DMS79 treated with DMSO at 0.1 percent for 48 hours (cell line): ENCODE measurements around the gene DYNC1LI1.
"Not testable (repeated sequence)": the region's sequence is repeated elsewhere in the genome, so short reads cannot be mapped to it uniquely, and the experiment has no call there.

Experiments
- DNase-seq: peaks from one replicate; lab custom pipeline; 2025; lab: John Stamatoyannopoulos, UW

Gene DYNC1LI1

DNA sequence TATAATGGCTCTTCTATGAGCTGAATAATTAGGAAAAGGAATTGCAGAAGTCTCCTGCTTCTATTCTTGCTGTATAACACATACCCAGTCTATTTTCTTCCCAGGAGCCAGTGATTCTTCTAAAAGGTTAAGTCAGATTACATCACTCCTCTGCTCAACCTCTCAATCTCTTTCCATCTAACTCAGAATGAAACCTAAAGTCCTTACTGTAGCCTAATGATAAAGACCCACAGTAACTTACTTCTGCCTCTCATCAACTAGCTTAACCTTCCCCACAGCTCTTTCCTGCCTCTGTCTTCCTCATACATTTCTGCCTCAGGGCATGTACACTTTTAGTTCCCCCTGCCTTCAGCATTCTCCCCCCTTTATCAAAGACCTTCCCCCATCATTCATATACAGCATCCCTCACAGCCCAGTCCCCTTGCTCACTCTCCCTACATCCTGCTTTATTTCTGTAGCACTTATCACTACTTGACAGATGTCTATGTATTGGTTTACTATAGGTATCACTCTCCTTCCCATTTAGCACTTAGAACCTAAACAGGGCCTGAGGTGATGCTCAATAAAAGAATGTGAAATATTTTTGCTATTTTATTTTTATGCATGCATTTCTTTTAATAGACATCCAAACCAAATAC, 39.5 kb downstream of the DYNC1LI1 start:
- DNase-seq, result no peak

DNA sequence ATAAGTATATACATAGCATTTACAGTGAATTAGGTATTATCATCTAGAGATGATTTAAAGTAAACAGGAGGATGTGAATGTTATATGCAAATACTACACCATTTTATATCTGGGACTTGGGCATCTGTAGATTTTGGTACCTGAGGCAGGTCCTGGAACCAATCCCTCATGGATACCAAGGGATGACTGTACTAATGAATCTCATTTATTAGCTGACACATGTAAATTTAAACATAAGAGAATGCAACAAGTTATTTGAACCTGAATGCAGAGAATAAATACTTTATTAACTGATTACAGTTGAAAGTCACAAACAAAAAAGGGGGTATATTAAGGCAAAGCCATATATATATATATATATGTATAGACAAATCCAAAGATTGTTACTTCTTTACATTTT, 44.9 kb downstream of the DYNC1LI1 start:
- no peak for DNase-seq

DNA sequence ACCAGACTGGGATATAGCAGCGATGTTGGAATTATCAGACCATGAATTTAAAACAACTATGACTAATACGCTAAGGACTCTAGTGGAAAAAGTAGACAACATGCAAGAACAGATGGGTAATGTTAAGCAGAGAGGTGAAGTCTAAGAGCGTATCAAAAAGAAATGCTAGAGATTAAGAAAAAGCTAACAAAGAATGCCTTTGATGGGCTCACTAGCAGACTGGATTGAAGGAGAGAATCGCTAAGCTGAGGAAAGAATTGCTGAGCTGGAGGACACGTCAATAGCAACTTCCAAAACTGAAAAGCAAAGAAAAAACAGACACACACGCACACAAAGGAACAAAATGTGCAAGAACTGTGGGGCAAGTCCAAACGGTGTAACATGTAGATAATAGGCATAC, 48.0 kb downstream of the DYNC1LI1 start:
- no peak for DNase-seq

DNA sequence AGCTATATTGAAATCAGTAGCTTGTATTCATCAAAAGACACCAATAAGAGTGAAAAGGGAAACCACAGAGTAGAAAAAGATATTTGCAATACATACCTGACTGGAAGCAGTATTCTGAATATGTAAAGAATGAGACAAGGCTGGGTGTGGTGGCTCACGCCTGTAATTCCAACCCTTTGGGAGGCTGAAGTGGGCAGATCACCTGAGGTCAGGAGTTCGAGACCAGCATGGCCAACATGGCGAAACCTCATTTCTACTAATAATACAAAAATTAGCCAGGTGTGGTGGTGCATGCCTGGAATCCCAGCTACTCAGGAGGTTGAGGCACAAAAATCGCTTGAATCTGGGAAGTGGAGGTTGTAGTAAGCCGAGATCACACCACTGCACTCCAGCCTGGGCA, 51.7 kb downstream of the DYNC1LI1 start:
- not testable (repeated sequence) for DNase-seq

DNA sequence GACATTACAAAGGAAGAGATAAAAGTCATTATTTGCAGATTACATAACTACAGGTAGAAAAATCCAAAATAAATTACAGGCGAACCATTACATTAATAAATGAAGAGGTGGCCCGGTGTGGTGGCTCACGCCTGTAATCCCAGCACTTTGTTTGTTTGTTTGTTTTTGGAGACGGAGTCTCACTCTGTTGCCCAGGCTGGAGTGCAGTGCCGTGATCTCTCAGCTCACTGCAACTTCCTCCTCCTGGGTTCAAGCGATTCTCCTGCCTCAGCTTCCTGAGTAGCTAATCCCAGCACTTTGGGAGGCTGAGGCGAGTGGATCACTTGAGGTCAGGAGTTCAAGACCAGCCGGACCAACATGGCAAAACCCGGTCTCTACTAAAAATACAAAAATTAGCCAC, 53.9 kb downstream of the DYNC1LI1 start:
- DNase-seq, result not testable (repeated sequence)

DNA sequence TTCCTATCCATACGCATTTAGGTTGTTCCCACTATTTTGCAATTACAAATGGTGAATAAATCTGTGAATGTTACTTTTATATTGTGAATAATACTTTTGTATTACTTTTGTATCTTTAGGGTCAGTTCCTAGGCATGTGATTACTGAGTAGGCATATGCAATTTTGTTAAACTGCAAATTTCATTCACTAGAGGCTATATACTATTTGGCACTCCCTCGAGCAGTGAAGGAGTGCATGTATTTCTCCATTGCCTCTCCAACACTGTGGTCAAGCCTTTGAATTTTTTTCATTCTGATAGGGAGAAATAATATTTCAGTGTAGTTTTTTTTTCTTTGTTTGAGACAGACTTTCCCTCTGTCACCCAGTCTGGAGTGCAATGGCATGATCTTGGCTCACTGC, 59.7 kb downstream of the DYNC1LI1 start:
- DNase-seq, result no peak

DNA sequence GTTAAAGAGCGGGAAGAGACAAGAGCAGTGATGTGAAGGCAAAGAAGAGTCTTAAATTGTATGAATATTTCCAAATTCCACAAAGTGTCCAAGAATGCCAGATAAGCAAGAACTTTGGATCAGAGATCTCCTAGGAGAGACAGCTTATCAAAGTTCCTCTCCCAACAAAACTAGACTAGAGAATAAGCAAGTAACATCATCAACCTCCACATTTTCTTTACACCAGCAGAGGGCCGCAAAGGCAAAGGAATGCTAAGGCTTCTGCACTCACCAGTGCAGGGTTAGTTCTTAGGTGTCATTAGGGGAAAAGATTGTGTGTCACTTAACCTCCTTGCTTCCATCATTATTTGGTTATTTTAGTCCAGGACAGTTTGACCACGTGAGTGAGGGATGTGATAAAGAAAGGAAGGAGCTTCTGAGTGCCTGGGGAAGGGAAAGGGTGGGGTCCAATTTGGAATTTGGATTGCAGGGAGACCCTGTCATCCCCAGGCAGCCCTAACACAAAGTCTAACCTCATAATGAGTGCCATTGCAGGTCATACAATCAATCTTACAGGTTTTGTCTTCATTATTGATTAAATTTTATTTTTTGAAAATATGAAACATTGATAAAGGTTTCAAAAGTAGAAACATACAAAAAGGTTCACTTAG, 60.5 kb downstream of the DYNC1LI1 start:
- peak; percentile 30 for DNase-seq

DNA sequence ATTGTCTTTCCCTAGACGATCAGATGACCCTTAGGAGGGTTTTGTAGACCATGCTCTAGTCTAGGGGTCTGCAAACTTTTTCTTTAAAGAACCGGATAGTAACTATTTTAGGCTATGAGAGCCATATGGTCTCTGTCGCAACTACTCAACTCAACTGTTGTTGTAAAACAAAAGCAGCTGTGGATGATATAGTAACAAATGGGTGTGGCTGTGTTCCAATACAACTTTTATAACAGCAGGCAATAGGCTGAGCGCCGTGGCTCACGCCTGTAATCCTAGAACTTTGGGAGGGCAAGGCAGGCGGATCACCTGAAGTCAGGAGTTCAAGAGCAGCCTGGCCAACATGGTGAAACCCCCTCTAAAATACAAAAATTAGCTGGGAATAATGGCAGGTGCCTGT, 61.9 kb downstream of the DYNC1LI1 start:
- DNase-seq, result no peak

DNA sequence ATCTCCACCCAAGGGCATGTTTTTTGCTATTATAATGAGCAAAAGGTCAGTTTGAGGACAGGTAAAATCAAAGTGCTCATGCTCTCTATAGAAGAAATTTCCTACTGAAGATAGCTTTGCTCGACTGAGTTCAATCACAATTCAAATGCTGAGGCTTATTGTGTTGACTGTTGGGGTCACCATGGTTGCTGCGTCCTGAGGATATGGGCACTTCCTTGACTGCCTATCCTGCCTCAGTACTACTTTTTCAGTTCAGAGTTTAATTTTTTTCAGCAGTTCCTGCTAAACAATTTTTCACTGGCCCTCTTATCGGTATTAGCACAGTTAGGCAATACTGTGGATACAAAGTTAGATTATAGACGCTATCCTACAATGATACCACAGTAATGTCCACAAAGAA, 64.2 kb downstream of the DYNC1LI1 start:
- DNase-seq, result no peak

DNA sequence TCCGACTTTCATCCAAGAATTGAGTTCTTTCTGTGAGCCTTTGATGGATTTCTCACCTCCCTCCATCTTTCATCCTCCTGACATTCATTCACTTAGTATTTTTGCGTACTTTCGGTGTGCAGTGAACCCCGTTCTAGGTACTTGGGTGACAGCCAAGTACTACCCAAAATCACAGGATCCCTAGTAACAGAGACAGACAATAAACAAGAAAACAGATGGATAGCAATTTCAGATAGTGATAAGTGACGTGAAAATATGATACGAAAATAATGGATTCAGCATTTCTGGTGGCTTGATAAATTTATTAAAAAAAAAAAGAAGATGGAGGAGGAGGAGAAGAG, 67.7 kb downstream of the DYNC1LI1 start:
- no peak for DNase-seq

DNA sequence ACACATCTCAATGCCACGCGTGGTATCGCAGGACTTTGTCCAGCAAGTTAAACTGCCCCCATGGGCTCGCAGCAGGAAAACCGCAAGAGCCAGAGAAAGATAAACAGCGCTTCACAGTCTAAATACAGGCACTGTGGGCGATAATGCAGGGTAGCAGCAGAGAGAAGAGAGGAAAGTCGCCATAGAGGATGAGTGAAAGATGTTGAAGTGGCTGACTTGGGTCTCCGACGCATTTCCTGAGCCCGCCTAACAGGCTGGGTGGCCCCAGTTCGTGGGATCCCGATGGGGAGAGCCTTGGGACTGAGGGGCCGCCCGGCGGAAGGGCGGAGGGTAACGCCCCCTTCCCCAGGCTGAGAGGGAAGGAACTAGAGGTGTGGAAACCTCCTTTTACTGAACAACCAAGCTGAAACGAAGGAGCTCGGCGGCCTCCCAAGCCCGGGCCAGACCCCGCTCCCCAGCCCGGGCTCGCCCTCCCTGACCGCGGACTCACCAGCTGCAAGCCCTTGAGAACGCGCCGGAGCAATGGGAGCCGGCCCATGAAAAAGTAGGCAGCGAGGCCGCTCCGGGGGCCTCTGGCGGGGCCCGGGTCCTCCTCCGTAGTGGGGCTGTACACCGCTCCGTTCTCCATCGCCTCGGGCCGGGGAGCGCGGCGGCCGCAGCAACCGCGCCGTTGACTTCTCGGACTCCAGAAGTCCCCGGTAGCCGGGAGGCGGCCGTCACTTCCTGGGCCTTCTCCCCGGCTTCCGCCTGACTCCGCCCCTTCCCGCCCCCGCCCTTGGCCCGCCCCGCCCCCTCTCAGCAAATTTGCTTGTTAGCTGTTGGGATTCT, 68.3 kb downstream of the DYNC1LI1 start, which contains the start of gene CMTM6:
TSS of gene CMTM6 (minus strand) at position 735 of the 828 bp plus-strand sequence. CDS start at position 628, 107 bp downstream.
- DNase-seq, result peak; percentile 24

DNA sequence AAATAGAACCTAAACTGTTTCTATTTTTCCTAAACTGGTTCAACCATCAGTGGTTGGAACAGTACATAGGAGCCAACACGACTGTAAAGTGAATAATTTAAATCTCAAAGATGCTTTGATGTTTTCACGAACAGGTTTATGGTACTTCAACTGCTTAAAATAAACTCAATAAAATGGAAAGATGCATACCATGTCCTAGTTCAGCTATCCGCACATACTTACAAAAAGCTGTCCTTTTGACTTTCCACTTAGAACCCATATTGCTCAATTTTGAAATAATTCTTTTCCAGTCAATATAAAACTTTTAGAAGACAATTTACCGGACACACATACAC, 68.9 kb downstream of the DYNC1LI1 start:
- DNase-seq, result no peak

DNA sequence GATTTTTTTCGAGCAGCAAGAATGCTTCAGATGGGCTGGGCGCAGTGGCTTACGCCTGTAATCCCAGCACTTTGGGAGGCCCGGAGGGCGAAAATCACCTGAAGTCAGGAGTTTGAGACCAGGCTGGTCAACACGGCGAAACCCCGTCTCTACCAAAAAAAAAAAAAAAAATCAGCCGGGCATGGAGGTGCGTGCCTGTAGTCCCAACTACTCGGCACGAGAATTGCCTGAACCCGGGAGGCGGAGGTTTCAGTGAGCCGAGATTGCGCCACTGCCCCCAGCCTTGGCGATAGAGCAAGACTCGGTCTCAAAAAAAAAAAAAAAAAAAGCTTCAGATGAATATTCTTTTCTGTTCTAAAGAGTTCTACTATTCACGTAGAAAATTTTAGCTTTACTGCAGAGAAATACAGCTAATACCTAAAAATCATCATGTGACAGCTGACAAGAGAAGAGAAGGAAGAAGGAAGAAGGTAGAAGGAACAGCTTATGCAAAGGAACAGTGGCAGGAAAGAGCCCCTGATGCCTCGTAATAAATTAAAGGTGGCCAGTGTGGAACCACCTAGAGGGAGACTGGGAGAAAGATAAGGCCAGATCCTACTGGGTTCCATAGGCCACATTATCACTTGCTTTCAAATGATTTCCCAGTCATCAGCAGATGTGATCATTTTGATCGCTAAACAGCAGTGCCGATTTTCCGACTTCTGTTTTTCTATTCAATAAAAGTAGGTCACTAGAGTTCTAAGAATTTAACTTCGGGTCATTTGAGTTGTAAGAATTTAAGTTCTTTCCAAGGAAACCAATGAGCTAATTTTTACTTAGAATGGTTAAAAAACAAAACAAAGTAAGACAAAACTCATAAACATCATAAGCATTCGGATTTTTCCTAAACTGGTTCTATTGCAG, 69.5 kb downstream of the DYNC1LI1 start:
- no peak for DNase-seq

DNA sequence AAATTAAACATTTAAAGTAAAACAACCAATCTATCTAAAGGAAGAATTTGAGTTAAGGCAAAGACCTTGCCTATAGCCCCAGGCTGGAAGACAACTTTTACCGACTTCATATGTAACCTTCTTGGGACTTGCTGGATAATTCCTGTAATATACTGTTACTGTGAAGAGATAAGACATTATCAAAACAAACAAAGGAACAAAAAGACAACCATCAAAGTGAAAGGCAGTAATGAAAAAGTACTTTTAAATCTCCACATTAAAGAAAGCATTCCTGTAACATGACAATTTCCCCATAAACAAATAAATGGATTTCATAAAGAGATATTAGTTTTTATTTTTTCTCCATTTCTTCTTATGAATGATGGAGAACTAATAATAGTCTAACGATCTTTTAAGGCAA, 70.4 kb downstream of the DYNC1LI1 start:
- DNase-seq, result no peak

DNA sequence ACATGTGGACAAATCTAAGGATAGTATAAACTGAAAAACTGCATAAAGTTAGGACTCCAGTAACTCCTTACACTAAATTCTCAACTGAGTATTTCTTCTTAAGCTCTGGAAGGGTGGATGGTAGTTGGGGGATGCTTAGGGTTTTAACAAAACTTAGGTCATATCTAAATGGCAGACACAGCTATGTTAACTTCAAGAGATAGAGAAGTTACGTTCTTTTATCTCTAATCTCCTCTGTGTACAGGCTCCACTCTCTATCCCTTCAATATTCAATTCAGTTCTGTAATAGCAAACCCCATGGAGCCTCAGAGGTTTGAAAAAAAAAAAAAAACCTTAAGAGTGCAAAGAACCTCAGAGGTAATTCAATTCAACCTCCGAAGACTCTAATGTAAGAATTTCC, 71.1 kb downstream of the DYNC1LI1 start:
- no peak for DNase-seq

DNA sequence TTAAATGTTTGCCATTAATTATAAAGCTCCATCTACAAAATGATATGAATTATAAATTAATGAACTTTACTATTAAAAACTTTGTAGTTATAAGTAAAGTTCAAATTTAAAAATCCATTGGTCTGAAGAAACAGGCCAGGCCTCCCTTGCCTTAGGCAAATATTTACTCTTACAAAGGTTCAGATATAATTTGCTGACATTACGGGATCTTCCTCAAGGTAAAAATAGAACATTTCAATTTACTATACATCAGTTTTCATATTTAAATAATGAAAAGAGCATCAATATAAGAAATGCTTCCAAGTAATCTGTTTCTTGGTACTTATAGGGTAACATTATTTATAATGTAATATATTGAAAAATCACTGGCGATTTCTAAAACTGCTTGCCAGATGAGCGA, 71.7 kb downstream of the DYNC1LI1 start:
- no peak for DNase-seq

DNA sequence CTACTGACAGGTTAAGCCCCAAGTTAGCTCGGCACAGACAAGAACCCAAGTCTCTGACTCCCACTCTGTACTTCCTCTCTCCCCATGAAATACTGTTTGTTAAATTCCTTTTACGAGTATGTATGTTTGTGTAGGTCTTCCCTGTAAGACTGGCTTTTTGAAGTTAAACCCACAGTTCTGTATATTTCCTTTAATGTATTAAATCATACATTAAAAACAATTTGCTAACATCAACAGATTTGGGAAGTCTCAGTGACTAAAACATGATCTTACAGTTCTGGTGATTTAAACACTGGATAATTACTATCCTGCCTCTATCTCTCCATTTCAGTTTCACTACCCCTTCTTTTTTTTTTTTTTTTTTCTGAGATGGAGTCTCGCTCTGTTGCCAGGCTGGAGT, 72.4 kb downstream of the DYNC1LI1 start:
- DNase-seq, result no peak

DNA sequence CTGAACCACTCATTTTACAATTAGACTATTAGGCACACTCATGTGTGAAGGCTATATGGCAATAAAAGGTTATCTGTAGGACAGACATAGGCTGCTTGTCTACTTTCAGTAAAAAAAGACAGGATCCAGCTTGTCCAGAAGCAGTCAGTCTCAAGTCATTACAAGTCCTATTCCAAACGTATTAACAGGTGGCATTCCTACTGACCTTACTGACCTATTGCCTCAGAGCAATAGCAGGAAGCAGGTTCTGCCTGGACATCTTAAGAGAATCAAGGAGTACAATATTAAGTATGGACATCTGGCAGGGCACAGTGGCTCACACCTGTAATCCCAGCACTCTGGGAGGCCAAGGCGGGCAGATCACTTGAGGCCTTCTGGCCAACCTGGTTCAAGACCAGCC, 75.0 kb downstream of the DYNC1LI1 start:
- DNase-seq, result no peak

DNA sequence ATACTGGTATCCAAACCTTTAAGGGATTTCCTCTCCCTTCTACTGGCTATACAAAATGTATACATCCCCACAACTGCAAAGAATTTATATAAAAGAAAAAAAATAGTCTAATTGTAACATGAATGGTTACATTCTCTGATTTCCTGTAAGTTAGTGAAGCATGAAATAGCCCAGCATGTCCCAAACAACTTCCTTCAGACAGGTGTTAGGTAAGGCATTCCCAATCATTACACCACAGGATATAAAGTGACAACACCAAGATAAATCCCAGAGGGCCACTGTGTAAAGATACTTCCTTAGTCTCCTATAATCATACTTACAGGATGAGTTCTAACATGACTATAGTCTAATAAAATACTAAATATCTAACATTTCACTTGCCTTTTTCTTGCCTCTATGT, 75.6 kb downstream of the DYNC1LI1 start:
- no peak for DNase-seq

DNA sequence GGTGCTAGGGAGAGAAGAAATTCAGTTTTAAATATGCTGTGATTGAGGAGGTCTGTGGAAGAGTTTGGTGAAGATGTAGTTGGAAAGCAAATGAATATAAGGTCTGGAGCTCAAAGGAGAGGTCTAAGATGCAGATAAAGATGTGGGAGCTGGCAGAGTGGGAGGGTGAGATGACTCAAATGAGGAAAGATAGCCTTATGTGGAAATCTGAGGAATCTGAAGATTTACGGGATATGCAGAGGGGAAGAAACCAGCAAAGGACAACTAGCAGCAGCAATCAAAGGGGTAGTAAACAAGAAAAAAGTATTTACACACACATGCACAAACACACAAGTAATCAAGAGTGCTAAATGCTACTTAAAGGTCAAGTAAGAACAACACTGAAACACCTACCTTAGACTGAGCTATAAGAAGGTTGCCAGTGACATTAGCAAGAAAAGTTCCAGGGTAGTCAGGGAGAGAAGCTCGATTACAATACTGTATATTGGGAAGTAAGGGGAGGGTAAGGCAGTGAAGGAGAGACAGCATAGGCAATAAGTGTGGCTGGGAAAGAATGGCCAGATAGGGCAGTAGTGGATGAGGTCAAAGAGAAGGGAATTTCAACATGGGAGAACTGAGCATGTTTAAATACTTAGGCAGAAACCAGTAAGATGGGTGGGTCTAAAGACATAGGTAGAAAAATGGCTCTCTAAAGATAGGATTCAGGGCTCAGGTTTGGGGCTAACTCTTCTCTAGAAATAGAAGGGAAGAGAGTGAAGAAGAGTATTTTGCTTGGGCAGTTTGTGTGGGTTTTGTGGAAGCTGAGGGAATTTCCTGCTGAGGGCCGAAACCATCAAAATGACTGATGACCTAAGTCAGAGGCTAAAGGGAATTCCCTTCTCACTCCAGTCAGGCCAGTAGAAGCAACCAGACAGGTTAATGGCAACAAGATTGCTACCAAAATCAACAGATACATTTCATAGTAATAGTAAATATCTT, 76.9 kb downstream of the DYNC1LI1 start:
- no peak for DNase-seq
